SK-N-SH treated with all-trans-retinoic acid at 6 μM for 48 hours (cell line): ENCODE measurements around the gene PLEKHH1.

Experiments
- ATAC-seq: fragments of 200-7000 bp; cut with Tn5 transposase; 3 replicates; pipeline ENCODE4 v1.9.1; 2020; ENCODE audit warnings: mild to moderate bottlenecking, moderate library complexity
- ARNTL ChIP-seq: fragments of 450-650 bp; formaldehyde crosslinking; IDR thresholded peaks from 2 replicates; pipeline ENCODE4 v1.5.0; 2020; ENCODE audit warnings: low read depth, mild to moderate bottlenecking, moderate library complexity, borderline replicate concordance
- BACH2 ChIP-seq: fragments of 250-450 bp; sonication (Bioruptor Pico); IDR thresholded peaks from 2 replicates; pipeline ENCODE4 v1.9.0; 2021; ENCODE audit warnings: mild to moderate bottlenecking, borderline replicate concordance
- CREB5 ChIP-seq: fragments of 250-450 bp; sonication (Bioruptor Pico); IDR thresholded peaks from 2 replicates; pipeline ENCODE4 v1.5.1; 2020; ENCODE audit warnings: low read depth, mild to moderate bottlenecking, moderate library complexity
- CSDC2 ChIP-seq: fragments of 250-450 bp; sonication (Bioruptor Pico); IDR thresholded peaks from 2 replicates; pipeline ENCODE4 v1.5.0; 2020; ENCODE audit warnings: mild to moderate bottlenecking, moderate library complexity
- ESRRG ChIP-seq: fragments of 250-450 bp; sonication (Bioruptor Pico); IDR thresholded peaks from 2 replicates; pipeline ENCODE4 v1.6.1; 2021; ENCODE audit warnings: mild to moderate bottlenecking
- GLIS3 ChIP-seq: fragments of 250-450 bp; sonication (Bioruptor Pico); IDR thresholded peaks from 2 replicates; pipeline ENCODE4 v1.5.0; 2020; ENCODE audit warnings: mild to moderate bottlenecking, moderate library complexity
- ISL1 ChIP-seq: fragments of 250-450 bp; sonication (Bioruptor Pico); IDR thresholded peaks from 2 replicates; pipeline ENCODE4 v2.1.2; 2022; ENCODE audit warnings: mild to moderate bottlenecking, moderate library complexity
- PPARA ChIP-seq: fragments of 250-450 bp; sonication (Bioruptor Pico); IDR thresholded peaks from 2 replicates; pipeline ENCODE4 v1.5.0; 2020; ENCODE audit warnings: mild to moderate bottlenecking, borderline replicate concordance
- RARB ChIP-seq: fragments of 250-450 bp; sonication (Bioruptor Pico); IDR thresholded peaks from 2 replicates; pipeline ENCODE4 v1.8.0; 2021; ENCODE audit warnings: mild to moderate bottlenecking, moderate library complexity
- SNAI2 ChIP-seq: fragments of 250-450 bp; sonication (Bioruptor Pico); IDR thresholded peaks from 2 replicates; pipeline ENCODE4 v1.5.0; 2020; ENCODE audit warnings: mild to moderate bottlenecking, moderate library complexity
- TCF4 ChIP-seq: fragments of 250-450 bp; sonication (Bioruptor Pico); IDR thresholded peaks from 2 replicates; pipeline ENCODE4 v1.8.0; 2021; ENCODE audit warnings: mild to moderate bottlenecking, moderate library complexity, borderline replicate concordance
- TOX ChIP-seq: fragments of 250-450 bp; sonication (Bioruptor Pico); IDR thresholded peaks from 2 replicates; pipeline ENCODE4 v1.8.0; 2021; ENCODE audit warnings: mild to moderate bottlenecking, moderate library complexity, borderline replicate concordance
- ZC3H10 ChIP-seq: fragments of 250-450 bp; sonication (Bioruptor Pico); IDR thresholded peaks from 2 replicates; pipeline ENCODE4 v1.5.1; 2021; ENCODE audit warnings: mild to moderate bottlenecking, moderate library complexity
- ZFP3 ChIP-seq: fragments of 250-450 bp; sonication (Bioruptor Pico); IDR thresholded peaks from 2 replicates; pipeline ENCODE4 v1.5.0; 2020; ENCODE audit warnings: mild to moderate bottlenecking, moderate library complexity
- ZFP30 ChIP-seq: fragments of 450-650 bp; formaldehyde crosslinking; IDR thresholded peaks from 2 replicates; pipeline ENCODE4 v1.5.0; 2022; ENCODE audit warnings: mild to moderate bottlenecking, moderate library complexity
- ZNF565 ChIP-seq: fragments of 450-650 bp; formaldehyde crosslinking; conservative IDR thresholded peaks from 2 replicates; pipeline ENCODE4 v1.5.0; 2020; ENCODE audit warnings: low read depth, mild to moderate bottlenecking, moderate library complexity
- ZNF70 ChIP-seq: fragments of 450-650 bp; formaldehyde crosslinking; IDR thresholded peaks from 2 replicates; pipeline ENCODE4 v1.5.0; 2020; ENCODE audit warnings: mild to moderate bottlenecking, moderate library complexity
- ZNF8 ChIP-seq: fragments of 450-650 bp; formaldehyde crosslinking; IDR thresholded peaks from 2 replicates; pipeline ENCODE4 v1.5.0; 2020; ENCODE audit warnings: mild to moderate bottlenecking, moderate library complexity
- TF ChIP-seq, protein P1 (sequence below): fragments of 250-450 bp; sonication (Bioruptor Pico); IDR thresholded peaks from 2 replicates; pipeline ENCODE4 v1.8.0; 2020; ENCODE audit warnings: mild to moderate bottlenecking, moderate library complexity, borderline replicate concordance
- TF ChIP-seq, protein P2 (sequence below): fragments of 250-450 bp; sonication (Bioruptor Pico); IDR thresholded peaks from 2 replicates; pipeline ENCODE4 v1.8.0; 2021; ENCODE audit warnings: low read depth, mild to moderate bottlenecking, moderate library complexity, borderline replicate concordance
- TF ChIP-seq, protein P3 (sequence below): fragments of 250-450 bp; sonication (Bioruptor Pico); IDR thresholded peaks from 2 replicates; pipeline ENCODE4 v1.5.1; 2021; ENCODE audit warnings: mild to moderate bottlenecking, moderate library complexity
- TF ChIP-seq, protein P4 (sequence below): fragments of 250-450 bp; sonication (Bioruptor Pico); IDR thresholded peaks from 2 replicates; pipeline ENCODE4 v1.5.0; 2020; ENCODE audit warnings: mild to moderate bottlenecking, moderate library complexity

PLEKHH1 gene

DNA sequence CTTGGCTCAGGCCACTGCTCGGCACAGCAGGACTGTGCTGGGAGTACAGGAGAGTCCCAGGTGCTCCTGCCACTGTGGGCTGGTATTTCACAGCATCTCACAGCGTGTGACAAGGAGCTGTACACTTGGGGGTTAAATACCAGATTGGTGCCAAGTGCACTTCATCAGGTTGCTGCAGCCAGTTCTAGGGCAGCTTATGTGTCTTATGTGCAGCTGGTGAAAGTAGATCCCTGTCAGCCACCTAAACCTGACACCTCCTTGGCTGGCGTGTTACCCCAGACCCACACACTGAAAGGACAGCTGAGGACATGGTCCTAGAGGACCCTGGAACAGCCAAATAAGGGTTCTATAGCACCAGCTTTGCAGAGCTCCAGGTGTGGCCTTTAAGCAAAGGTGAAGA lies 18.9 kb downstream of the PLEKHH1 start:
- TF ChIP-seq ZNF565 (CRISPR knock-in tag) (no peak), ZNF70 (CRISPR knock-in tag) (no peak), GLIS3 (no peak), ISL1 (no peak)
- no peak for ATAC-seq

GRCh38 chr14:67553547-67553946 lies 20.5 kb downstream of the PLEKHH1 start:
- ATAC-seq, result no peak
- TF ChIP-seq TCF4, result no peak
- TF ChIP-seq, protein P1, sequence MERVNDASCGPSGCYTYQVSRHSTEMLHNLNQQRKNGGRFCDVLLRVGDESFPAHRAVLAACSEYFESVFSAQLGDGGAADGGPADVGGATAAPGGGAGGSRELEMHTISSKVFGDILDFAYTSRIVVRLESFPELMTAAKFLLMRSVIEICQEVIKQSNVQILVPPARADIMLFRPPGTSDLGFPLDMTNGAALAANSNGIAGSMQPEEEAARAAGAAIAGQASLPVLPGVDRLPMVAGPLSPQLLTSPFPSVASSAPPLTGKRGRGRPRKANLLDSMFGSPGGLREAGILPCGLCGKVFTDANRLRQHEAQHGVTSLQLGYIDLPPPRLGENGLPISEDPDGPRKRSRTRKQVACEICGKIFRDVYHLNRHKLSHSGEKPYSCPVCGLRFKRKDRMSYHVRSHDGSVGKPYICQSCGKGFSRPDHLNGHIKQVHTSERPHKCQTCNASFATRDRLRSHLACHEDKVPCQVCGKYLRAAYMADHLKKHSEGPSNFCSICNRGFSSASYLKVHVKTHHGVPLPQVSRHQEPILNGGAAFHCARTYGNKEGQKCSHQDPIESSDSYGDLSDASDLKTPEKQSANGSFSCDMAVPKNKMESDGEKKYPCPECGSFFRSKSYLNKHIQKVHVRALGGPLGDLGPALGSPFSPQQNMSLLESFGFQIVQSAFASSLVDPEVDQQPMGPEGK (CRISPR knock-in tag), result no peak
- TF ChIP-seq ZC3H10, result no peak
- no peak for TF ChIP-seq ZFP3 (CRISPR knock-in tag)
- no peak for TF ChIP-seq CREB5
- TF ChIP-seq BACH2 (CRISPR knock-in tag), result no peak
- TF ChIP-seq, protein P2, sequence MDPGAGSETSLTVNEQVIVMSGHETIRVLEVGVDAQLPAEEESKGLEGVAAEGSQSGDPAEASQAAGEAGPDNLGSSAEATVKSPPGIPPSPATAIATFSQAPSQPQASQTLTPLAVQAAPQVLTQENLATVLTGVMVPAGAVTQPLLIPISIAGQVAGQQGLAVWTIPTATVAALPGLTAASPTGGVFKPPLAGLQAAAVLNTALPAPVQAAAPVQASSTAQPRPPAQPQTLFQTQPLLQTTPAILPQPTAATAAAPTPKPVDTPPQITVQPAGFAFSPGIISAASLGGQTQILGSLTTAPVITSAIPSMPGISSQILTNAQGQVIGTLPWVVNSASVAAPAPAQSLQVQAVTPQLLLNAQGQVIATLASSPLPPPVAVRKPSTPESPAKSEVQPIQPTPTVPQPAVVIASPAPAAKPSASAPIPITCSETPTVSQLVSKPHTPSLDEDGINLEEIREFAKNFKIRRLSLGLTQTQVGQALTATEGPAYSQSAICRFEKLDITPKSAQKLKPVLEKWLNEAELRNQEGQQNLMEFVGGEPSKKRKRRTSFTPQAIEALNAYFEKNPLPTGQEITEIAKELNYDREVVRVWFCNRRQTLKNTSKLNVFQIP (CRISPR knock-in tag), result no peak
- TF ChIP-seq ZNF70 (CRISPR knock-in tag), result no peak
- no peak for TF ChIP-seq GLIS3
- TF ChIP-seq ZNF565 (CRISPR knock-in tag), result no peak

- ATAC-seq, result no peak
- TF ChIP-seq CSDC2 (no peak), TOX (CRISPR knock-in tag) (no peak), GLIS3 (no peak), CREB5 (no peak), ARNTL (no peak), RARB (CRISPR knock-in tag) (no peak), ZNF565 (CRISPR knock-in tag) (no peak), ZFP30 (CRISPR knock-in tag) (no peak), BACH2 (CRISPR knock-in tag) (no peak), SNAI2 (no peak), ZC3H10 (no peak), PPARA (CRISPR knock-in tag) (no peak), ESRRG (no peak), TCF4 (no peak), ZNF70 (CRISPR knock-in tag) (no peak), ZNF8 (CRISPR knock-in tag) (no peak)
- TF ChIP-seq, protein P3, sequence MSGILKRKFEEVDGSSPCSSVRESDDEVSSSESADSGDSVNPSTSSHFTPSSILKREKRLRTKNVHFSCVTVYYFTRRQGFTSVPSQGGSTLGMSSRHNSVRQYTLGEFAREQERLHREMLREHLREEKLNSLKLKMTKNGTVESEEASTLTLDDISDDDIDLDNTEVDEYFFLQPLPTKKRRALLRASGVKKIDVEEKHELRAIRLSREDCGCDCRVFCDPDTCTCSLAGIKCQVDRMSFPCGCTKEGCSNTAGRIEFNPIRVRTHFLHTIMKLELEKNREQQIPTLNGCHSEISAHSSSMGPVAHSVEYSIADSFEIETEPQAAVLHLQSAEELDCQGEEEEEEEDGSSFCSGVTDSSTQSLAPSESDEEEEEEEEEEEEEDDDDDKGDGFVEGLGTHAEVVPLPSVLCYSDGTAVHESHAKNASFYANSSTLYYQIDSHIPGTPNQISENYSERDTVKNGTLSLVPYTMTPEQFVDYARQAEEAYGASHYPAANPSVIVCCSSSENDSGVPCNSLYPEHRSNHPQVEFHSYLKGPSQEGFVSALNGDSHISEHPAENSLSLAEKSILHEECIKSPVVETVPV (CRISPR knock-in tag), result no peak
- TF ChIP-seq, protein P1 (CRISPR knock-in tag), result no peak
- TF ChIP-seq, protein P4, sequence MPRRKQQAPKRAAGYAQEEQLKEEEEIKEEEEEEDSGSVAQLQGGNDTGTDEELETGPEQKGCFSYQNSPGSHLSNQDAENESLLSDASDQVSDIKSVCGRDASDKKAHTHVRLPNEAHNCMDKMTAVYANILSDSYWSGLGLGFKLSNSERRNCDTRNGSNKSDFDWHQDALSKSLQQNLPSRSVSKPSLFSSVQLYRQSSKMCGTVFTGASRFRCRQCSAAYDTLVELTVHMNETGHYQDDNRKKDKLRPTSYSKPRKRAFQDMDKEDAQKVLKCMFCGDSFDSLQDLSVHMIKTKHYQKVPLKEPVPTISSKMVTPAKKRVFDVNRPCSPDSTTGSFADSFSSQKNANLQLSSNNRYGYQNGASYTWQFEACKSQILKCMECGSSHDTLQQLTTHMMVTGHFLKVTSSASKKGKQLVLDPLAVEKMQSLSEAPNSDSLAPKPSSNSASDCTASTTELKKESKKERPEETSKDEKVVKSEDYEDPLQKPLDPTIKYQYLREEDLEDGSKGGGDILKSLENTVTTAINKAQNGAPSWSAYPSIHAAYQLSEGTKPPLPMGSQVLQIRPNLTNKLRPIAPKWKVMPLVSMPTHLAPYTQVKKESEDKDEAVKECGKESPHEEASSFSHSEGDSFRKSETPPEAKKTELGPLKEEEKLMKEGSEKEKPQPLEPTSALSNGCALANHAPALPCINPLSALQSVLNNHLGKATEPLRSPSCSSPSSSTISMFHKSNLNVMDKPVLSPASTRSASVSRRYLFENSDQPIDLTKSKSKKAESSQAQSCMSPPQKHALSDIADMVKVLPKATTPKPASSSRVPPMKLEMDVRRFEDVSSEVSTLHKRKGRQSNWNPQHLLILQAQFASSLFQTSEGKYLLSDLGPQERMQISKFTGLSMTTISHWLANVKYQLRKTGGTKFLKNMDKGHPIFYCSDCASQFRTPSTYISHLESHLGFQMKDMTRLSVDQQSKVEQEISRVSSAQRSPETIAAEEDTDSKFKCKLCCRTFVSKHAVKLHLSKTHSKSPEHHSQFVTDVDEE (CRISPR knock-in tag), result no peak
Measured at GRCh38 chr14:67554341-67554740, 21.3 kb downstream of the PLEKHH1 start.
